GM19395 (cell line): ENCODE measurements around the gene CHST13.
"Not testable (repeated sequence)": the region's sequence is repeated elsewhere in the genome, so short reads cannot be mapped to it uniquely, and the experiment has no call there.

ENCODE experiments used
- ATAC-seq: cut with Tn5 transposase; IDR thresholded peaks from one replicate; pipeline ENCODE4 v1.9.1; 2021; ENCODE audit warnings: mild to moderate bottlenecking, moderate library complexity; ENCODE audit not compliant: unreplicated experiment

The CHST13 gene

GRCh38 chr3:126581569-126581968, 57.6 kb downstream of the CHST13 start:
- ATAC-seq = no peak

- no peak for ATAC-seq
These were observed 58.4 kb downstream of the CHST13 start for GRCh38 chr3:126582311-126582710.

- ATAC-seq = not testable (repeated sequence)
These were observed 67.6 kb downstream of the CHST13 start for GRCh38 chr3:126591515-126591914.
